Neural cell (in vitro differentiated cells): Measurements from ENCODE around the gene NSL1.

Source experiments
- EP300 ChIP-seq: fragments of 450-650 bp; conservative IDR thresholded peaks from 2 replicates; pipeline ENCODE4 v1.6.1; 2014; ENCODE audit warnings: antibody characterized with exemption, mild to moderate bottlenecking, moderate library complexity; ENCODE audit not compliant: poor library complexity, severe bottlenecking
- EZH2 ChIP-seq: fragments of 200-600, 300-800 bp; shearing (Covaris generic), sonication (generic); IDR thresholded peaks from 2 replicates; pipeline ENCODE4 v1.6.1; 2014; ENCODE audit warnings: antibody characterized with exemption, low read length, borderline replicate concordance, mild to moderate bottlenecking; ENCODE audit not compliant: insufficient read depth, poor library complexity, severe bottlenecking
- POLR2AphosphoS5 ChIP-seq: IDR thresholded peaks from 2 replicates; pipeline ENCODE4 v1.6.1; 2012
- SMC3 ChIP-seq: fragments of 450-650 bp; conservative IDR thresholded peaks from 2 replicates; pipeline ENCODE4 v1.6.1; 2014; ENCODE audit warnings: antibody characterized with exemption, mild to moderate bottlenecking, moderate library complexity; ENCODE audit not compliant: poor library complexity
- TAF1 ChIP-seq: IDR thresholded peaks from 2 replicates; pipeline ENCODE4 v1.6.1; 2012; ENCODE audit warnings: low read depth
- TF ChIP-seq, protein P1 (sequence below): fragments of 450-650 bp; IDR thresholded peaks from 2 replicates; pipeline ENCODE4 v1.5.1; 2014; ENCODE audit warnings: antibody characterized with exemption, mild to moderate bottlenecking, moderate library complexity; ENCODE audit not compliant: poor library complexity, severe bottlenecking

- TF ChIP-seq, protein P1, sequence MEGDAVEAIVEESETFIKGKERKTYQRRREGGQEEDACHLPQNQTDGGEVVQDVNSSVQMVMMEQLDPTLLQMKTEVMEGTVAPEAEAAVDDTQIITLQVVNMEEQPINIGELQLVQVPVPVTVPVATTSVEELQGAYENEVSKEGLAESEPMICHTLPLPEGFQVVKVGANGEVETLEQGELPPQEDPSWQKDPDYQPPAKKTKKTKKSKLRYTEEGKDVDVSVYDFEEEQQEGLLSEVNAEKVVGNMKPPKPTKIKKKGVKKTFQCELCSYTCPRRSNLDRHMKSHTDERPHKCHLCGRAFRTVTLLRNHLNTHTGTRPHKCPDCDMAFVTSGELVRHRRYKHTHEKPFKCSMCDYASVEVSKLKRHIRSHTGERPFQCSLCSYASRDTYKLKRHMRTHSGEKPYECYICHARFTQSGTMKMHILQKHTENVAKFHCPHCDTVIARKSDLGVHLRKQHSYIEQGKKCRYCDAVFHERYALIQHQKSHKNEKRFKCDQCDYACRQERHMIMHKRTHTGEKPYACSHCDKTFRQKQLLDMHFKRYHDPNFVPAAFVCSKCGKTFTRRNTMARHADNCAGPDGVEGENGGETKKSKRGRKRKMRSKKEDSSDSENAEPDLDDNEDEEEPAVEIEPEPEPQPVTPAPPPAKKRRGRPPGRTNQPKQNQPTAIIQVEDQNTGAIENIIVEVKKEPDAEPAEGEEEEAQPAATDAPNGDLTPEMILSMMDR = no peak
- no peak for TF ChIP-seq EZH2
- no peak for TF ChIP-seq TAF1
- TF ChIP-seq SMC3 = no peak
- no peak for TF ChIP-seq EP300
- TF ChIP-seq POLR2AphosphoS5 = no peak
Observed at GRCh38 chr1:212687811-212688210, 103.8 kb downstream of the NSL1 start.
